ENCODE results near the gene C1orf232.

C1orf232 gene

DNA sequence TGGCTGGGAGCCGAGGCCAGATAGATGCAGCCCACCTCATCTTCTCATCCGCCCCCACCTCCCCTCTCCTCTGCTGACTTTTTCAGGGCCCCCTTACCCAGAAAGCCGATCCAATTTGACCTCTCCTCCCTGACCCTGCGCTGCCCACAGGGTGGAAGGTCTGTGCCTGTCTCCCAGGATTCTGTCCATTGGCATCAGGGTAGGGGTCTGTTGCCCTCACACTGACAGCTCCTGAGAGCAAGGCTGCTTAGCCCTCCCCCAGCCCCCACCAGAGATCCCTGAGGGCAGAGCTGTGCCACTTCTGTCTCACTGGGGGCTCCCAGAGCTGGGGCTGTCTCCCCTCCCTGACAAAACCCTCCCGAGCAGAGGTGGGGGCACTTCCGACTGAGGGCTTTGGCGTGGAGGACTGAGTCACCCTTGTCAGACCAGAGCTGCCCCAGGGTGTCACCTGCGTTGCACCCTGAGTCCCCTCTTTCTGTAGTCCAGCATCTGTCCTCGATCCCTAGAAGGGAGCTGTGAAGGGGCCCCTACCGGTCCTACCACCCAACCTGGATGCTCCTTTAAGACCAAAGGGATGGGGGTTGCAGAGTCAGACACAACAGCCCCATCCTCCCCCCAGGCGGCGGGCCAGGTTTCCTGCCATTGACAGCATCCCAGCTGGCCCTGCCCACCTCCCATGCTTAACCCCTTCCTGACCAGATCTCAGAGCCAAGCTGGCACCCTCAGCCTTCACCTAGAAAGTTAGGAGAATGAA is 12.3 kb downstream of the C1orf232 start:
- DNase-seq (ENCODE audit: low read depth) = no peak
- no peak overlapping the region for H3K4me3 ChIP-seq (ENCODE audit: low read depth, low read length)
- TF ChIP-seq, protein P1, sequence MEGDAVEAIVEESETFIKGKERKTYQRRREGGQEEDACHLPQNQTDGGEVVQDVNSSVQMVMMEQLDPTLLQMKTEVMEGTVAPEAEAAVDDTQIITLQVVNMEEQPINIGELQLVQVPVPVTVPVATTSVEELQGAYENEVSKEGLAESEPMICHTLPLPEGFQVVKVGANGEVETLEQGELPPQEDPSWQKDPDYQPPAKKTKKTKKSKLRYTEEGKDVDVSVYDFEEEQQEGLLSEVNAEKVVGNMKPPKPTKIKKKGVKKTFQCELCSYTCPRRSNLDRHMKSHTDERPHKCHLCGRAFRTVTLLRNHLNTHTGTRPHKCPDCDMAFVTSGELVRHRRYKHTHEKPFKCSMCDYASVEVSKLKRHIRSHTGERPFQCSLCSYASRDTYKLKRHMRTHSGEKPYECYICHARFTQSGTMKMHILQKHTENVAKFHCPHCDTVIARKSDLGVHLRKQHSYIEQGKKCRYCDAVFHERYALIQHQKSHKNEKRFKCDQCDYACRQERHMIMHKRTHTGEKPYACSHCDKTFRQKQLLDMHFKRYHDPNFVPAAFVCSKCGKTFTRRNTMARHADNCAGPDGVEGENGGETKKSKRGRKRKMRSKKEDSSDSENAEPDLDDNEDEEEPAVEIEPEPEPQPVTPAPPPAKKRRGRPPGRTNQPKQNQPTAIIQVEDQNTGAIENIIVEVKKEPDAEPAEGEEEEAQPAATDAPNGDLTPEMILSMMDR (IDR thresholded peaks at IDR 0.05; ENCODE audit: control insufficient read depth, extremely low read depth, insufficient read depth) = no peak

DNA sequence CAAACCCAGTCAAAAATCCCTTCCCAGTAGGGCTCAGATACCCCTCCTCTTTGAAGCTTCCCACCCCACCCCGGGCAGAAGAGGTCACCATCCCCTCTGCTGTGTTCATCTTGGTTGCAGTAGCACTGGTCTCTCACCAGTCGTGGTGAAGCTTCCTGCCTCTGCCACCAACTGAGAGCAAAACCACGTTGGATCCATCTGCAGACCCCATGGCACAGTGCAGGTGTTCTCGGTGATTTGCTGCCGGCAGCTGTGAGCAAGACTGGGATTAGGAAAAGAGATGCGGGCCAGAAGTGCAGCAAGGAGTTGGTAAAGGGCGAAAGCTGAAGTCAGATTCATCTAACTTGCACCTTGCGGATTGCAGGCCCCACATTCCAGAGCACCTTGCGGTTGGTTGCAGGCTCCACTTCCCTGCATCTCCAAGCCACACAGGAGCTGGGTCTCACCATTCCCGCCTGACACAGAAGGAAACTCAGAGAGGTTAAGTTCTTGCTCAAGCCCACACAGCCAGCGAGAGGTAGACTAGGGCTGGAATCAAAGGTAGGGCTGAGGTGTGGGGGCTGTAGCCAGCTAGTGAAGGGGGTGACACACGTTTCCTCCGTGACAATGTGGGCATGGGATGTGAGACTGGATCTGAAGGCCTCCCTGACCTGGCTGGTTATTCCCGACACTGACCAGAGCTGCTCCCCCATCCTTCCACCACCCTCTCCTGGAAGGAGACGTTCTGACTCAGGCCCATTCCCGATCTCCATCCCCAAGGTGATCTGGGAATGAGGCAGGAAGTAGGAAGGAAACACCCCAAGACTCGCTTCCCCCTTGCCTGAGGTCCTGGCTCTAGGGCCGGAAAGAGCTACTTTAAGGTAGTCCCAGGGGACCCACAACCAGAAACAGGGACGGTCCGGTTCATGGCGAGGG is 13.1 kb downstream of the C1orf232 start:
- TF ChIP-seq, protein P1 (IDR thresholded peaks at IDR 0.05; ENCODE audit: control insufficient read depth, extremely low read depth, insufficient read depth) = no peak
- no peak overlapping the region for H3K4me3 ChIP-seq (ENCODE audit: low read depth, low read length)
- DNase-seq (ENCODE audit: low read depth) = no peak

DNA sequence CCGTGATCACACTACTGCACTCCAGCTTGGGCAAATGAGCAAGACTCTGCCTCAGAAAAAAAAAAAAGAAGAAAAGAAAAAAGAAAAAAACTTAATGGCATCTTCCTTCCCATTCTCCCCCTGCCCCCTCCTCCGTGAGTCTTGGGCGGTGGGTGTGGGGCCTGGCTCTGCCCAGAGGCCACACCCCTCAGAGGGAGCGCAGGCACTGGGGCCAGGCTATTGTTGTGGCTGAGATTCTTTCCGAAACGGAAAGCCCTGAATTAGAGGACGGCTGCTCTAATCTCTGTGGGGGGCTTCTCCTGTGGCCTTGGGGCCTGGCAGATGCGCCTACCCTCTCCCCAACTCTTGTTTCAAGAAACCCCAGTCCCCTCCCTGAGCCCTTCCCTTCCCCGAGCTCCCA is 14.0 kb downstream of the C1orf232 start:
- no peak for DNase-seq (ENCODE audit: low read depth)
- H3K4me3 ChIP-seq (ENCODE audit: low read depth, low read length) = no peak overlapping the region
- TF ChIP-seq, protein P1 (IDR thresholded peaks at IDR 0.05; ENCODE audit: control insufficient read depth, extremely low read depth, insufficient read depth) = no peak

DNA sequence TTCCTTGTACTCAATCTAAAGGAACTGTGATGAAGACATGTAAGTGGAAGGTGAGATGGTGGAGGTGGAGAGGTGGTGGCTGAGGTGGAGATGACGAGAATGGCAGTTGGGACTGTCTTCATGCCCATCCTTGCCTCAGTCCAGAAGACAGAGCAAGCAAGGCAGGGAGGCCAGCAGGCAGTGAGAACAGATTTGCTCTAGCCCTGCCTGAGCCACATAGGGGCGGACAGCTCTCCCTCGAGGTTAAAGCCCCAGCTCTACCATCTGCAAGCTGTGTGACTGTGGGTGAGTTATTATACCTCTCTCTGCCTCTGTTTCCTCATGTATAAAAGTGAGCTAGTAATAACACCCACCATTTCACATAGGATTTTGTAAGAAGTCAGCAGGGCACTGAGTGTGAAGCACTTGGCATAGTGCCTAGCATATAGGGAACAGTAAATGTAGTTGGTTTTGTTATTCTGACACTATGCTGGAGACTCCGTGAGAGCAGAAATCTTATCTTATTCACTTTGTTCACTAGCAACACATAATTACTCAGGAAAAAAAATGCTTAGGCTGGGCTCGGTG is 14.7 kb downstream of the C1orf232 start:
- H3K4me3 ChIP-seq (ENCODE audit: low read depth, low read length) = no peak overlapping the region
- TF ChIP-seq, protein P1 (IDR thresholded peaks at IDR 0.05; ENCODE audit: control insufficient read depth, extremely low read depth, insufficient read depth) = no peak
- no peak for DNase-seq (ENCODE audit: low read depth)

DNA sequence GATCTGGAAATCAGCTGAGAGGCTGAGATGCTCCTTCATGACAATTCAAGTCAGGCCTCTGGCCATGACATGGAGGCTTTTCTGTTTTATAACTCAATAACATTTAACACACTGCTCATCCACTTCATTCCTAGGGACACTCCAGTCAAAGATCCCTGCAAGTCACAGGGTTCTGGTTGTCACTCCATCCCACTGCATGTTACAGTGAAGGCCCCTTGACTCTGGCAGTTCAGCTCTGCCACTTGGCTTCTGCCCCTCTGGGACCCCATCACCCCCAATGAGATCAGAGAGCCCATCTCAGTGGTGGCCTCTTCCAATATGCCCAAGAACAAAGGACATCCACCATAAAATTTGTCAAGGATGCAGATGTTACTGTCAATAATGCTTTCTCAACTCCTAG is 19.9 kb downstream of the C1orf232 start:
- no peak overlapping the region for H3K4me3 ChIP-seq (ENCODE audit: low read depth, low read length)
- TF ChIP-seq, protein P1 (IDR thresholded peaks at IDR 0.05; ENCODE audit: control insufficient read depth, extremely low read depth, insufficient read depth) = no peak
- no peak for DNase-seq (ENCODE audit: low read depth)

DNA sequence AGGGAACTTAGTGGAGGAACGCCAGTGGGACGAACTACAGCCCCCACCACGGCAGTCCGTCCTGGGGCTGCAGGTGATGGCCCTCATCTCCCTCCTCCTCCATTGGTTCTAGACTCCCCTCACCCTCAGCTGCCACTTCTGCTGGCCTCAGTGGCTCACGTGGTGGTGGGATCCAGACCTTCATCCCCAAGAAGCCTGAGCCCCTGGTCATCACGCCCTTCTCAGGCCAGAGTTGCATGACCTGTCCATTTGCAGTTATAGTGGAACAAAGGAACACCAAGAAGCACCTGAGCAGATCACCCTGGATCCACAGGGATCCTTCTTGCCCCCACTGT is 22.8 kb downstream of the C1orf232 start:
- no peak for DNase-seq (ENCODE audit: low read depth)

More for the DNA sequence above, 22.8 kb downstream of the C1orf232 start:
- TF ChIP-seq, protein P1 (IDR thresholded peaks at IDR 0.05; ENCODE audit: control insufficient read depth, extremely low read depth, insufficient read depth) = no peak
- H3K4me3 ChIP-seq (ENCODE audit: low read depth, low read length) = no peak overlapping the region
